CD4-positive, alpha-beta T cell treated with Interleukin-1 beta for 1 hour (primary cell): Measurements from ENCODE around the gene CELF4.

ENCODE experiments used
- DNase-seq, 2 donors: peaks; one replicate each; pipeline ENCODE4 v3.0.0-alpha.2; 2020 to 2022

The CELF4 gene

DNA sequence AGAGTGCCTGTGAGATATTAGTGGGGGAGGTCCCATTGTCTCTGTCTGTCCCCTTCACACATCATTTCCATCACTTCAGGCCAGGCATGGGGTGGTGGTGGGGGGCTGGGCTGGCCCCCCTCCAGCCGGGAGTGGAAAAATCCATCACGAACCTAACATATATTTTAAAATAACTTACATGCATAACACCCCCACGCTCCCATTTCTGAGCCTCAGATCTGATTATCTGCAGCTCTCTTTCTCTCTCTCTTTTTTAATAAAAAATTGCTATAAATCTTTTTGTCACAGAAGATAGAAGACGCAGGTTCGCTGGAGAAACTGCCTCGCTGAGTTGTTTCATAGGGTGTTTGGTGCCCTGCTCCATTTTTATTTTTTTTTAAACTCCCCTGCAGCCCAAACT lies 159.8 kb downstream of the CELF4 start:
- no peak for DNase-seq

DNA sequence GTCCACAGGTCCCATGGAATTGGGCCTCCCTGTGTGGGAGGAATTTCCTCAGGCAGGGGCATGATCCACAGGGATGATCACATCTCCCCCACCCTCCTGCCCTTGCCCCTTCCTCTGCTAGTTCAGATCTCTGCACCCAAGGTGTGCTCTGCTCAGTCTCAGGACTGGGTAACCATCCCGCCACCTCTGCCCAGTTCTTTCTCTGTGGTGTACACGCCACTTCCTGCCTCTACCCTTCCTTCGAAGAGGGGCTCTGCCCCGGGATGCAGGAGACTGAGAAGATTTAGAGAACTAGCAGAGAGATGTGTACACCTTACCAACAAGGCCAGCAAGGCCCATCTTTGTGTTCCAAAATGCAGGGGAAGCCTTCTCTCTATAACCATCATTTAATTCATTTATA lies 160.4 kb downstream of the CELF4 start:
- no peak for DNase-seq

DNA sequence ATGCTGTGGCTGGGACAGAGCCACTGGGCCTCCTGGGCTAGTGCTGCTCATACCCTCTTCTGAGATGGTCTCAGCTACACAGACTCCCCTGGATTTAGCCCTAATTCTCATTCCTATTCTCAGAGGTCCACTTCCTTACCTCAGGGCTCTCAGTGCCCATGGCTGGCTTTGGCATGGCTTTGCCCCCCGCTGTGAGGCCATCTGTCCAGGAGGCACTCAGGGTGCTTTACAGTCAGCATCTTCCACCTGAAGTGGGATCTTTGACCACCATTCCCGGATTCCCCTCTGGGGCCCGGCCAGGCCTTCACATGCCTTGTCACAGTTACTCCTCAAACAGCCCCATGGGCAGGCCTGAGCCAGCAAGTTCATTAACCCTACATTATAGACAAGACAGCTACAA lies 161.8 kb downstream of the CELF4 start:
- no peak for DNase-seq

DNA sequence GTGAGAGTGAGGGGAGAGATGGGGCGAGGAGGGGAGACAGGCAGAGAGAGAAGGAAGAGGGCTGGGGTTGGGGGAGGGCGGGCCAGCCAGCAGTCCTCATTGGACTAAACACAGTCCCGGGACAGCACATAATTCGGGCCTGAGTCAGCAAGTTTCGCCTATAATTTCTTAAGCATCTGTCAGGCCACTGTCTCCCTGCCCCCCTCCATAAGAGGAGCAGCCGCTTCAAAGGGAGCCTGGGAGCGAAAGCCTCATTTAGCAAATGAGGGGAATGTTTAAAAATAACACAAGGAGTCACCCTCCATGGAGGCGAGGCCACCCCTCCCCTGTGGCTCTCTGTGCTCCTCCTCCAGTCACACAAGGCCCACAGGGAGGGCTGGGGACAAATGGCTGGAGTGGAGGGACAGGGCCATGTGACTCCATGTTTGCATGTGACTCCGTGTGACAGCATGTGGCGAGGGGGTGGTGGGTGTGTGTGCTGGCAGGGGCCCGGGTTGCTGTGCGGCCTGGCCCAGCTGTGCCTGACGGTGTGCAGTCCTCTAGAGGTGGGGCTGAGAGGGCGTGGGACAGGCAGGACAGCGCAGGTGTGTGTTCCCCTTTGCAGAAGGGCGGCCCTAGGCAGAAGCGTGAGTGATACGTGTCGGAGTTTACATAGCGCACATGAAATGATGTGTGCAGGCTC lies 162.4 kb downstream of the CELF4 start:
- DNase-seq = no peak

DNA sequence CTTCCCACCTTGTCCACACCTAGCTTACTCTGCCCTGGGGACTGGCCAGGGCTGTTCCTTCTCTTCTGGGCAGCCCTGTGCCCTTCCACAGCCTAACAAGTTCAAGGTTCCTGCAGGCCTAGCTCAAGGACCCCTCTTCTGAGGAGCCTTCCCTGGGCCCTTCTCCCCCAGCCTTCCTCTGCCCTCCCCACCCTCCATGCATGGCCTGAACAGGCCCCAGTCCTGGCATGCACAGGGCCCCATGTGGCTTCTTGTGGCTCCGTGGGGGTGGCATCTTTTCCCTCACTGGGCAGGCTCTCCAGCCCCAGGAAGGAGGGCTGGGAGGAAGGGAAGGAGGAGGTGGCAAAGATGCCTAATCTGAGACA lies 162.9 kb downstream of the CELF4 start:
- DNase-seq = no peak

GRCh38 chr18:37400802-37401201 lies 164.8 kb downstream of the CELF4 start:
- DNase-seq = no peak

DNA sequence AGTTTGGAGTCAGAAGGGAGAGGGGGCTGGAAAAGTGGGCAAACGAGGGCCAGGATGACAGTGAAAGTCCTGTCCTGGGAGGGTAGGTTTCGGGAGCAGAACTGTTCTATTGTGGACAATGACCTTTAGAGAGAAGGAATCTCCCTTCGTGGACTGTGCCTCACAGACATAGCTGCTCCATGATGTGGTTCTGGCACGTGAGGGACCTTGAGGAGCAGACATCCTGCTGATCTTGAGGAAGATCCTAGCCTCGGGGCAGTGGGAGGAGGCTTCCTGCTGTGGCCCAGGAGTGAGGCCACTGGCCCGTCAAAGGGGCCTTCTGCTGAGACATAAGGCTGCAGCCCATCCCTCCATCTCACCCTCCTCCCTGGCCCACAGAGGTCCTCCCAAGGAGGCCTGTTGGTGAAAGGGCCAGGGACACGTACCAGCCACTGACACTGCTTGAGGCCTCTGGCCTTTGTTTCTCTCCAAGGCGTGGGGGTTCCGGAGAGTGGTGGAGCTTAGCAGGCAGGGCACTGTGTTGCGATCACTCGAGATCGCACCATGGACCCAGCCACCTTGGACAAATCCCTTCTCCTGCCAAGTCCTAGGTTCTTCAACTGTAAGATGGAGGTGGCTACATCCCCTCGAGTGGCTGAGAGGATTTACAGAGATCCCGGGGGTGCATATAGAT lies 167.2 kb downstream of the CELF4 start:
- DNase-seq = no peak

- no peak for DNase-seq
These were observed 167.8 kb downstream of the CELF4 start for GRCh38 chr18:37397814-37398213.

- DNase-seq = no peak
These were observed 168.5 kb downstream of the CELF4 start for GRCh38 chr18:37396971-37397720.

DNA sequence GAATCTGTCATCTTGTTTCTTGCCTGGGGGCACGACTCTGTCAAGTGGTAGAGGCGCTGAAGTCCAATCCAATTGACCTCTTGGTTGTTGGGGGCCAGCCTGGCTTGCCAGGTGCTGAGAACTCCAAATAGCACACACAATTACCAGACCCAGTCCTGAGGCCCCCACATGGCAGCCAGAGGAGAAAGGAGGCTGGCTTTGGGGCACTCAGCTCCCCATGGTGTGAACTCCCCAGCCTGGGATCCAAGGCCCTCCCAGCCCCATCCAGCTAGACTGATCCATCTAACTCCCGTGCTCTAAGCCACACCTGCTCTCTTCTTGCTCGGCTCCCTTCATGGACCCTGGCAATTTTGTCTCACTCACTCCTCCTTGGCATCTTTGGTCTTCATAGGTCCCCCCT lies 170.0 kb downstream of the CELF4 start:
- DNase-seq = no peak

GRCh38 chr18:37395138-37395537 lies 170.5 kb downstream of the CELF4 start:
- no peak for DNase-seq

GRCh38 chr18:37394610-37394965 lies 171.0 kb downstream of the CELF4 start:
- no peak for DNase-seq

DNA sequence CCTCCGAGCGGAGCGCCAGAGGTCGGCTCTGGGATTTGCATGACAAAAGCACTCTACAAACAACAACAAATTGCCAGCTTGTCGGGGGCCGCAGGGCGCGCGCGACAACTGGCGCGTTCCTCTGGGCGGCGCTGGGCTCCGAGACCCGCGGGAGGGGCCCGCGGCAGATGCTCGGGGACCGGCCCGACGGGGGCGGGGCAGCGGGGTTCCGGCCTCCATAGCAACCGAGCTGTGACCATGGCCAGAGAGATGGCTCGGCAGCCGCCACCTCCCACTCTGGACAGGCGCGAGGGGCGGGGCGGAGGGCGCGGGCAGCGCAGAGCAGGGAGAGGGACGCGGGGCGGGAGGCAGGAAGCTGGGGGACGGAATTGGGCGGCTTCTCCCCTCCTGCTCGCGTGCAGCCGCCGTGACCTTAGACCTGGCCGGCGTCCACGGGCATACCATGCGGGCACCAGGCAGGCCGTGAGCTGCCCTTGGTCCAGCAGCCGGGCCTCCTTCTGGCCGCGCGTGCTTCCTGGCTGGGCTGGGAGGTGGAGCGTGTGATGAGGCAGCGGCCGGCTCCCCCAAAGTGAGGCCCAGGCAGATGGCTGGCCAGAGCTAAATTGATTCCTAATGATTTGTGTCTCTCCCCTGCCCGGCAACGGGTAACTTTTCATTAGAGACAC lies 171.5 kb downstream of the CELF4 start:
- DNase-seq = no peak

DNA sequence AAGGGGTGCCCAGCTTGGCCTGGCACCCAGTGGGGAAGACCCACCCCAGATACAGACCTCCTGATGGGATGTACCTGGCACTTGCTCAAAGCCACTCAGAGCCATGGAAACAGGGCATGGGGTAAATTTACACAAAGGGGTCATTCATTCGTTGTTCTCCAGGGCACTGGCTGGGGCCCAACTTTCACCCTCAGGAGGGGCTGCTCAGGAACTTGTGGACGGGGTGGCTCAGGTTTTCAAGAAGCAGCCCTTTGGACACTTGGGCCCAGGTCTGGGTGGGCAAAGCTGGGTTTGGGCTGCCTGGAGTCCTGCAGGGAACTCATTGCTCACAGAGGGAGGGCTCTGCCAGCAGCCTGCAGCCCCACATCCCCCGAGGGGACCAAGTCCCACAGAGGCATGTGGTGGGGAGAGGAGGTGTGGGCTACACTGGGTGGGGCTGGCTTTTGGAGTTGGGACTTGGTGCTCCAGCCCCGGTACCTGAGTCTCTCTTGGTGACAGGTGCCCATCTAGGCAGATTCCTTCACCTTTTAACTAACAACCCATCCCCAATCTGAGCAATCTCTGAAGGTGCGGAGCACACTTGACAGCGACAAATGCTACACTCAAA lies 172.3 kb downstream of the CELF4 start:
- DNase-seq = no peak

GRCh38 chr18:37392648-37393047 lies 172.9 kb downstream of the CELF4 start:
- DNase-seq = no peak

- no peak for DNase-seq
These were observed 173.7 kb downstream of the CELF4 start for GRCh38 chr18:37391698-37392548.

GRCh38 chr18:37391156-37391555 lies 174.4 kb downstream of the CELF4 start:
- no peak for DNase-seq

GRCh38 chr18:37390687-37391086 lies 174.9 kb downstream of the CELF4 start:
- DNase-seq = no peak

- DNase-seq = no peak
These were observed 175.8 kb downstream of the CELF4 start for GRCh38 chr18:37389684-37390368.

DNA sequence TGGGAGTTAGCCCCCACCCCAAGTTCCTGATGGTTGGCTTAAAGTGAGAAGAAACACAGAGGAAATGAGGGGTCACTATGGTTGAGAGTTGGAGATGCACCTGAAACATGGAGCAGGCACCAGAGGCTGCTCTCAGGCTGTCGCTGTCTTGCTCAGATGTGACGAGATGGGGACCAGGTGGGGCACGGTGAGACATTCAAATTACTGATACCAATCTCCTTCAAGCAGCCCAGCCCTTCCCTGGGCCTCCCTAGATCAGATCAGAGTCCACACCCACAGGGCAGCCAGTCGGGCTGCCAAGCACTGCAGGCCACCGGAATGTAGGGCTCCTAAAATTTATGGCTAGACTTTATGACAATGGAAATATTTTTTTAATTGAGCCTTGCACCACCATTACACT lies 176.6 kb downstream of the CELF4 start:
- no peak for DNase-seq

DNA sequence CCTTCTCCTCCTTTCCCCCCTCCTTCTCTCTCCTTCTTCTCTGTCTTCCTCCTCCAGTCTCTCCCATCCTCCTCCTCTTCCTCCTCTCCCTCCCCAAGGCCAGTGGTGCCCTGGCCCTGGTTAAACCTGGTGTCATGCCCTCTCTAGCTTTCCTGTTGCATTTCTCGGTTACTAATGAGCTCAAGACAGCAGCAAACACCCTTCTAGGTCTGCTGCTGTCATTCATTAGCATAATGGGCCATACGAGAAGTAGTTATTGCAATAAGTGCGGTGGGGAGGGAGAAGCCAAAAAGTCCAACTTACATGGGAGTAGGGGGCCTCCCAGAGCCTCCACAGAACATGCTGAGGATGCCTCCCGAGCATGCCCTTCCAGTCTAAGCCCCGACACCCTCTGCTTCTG lies 177.2 kb downstream of the CELF4 start:
- DNase-seq = no peak
